ENCODE data around the gene DPH7. TPM values are rescaled to one million over a fixed set of nuclear protein-coding genes. Genes with fewer than 3 reads are reported as not detected.

Gene DPH7
- total and polyA plus RNA-seq, 2 of the 8 experiments (the other 6 are each of a cell fraction or from before 2014, with no cell fraction given) = 44.6 to 45.5 TPM

GRCh38 chr9:137598943-137599342 lies 20.2 kb upstream of the DPH7 start (continued):
- TF ChIP-seq, protein P1, sequence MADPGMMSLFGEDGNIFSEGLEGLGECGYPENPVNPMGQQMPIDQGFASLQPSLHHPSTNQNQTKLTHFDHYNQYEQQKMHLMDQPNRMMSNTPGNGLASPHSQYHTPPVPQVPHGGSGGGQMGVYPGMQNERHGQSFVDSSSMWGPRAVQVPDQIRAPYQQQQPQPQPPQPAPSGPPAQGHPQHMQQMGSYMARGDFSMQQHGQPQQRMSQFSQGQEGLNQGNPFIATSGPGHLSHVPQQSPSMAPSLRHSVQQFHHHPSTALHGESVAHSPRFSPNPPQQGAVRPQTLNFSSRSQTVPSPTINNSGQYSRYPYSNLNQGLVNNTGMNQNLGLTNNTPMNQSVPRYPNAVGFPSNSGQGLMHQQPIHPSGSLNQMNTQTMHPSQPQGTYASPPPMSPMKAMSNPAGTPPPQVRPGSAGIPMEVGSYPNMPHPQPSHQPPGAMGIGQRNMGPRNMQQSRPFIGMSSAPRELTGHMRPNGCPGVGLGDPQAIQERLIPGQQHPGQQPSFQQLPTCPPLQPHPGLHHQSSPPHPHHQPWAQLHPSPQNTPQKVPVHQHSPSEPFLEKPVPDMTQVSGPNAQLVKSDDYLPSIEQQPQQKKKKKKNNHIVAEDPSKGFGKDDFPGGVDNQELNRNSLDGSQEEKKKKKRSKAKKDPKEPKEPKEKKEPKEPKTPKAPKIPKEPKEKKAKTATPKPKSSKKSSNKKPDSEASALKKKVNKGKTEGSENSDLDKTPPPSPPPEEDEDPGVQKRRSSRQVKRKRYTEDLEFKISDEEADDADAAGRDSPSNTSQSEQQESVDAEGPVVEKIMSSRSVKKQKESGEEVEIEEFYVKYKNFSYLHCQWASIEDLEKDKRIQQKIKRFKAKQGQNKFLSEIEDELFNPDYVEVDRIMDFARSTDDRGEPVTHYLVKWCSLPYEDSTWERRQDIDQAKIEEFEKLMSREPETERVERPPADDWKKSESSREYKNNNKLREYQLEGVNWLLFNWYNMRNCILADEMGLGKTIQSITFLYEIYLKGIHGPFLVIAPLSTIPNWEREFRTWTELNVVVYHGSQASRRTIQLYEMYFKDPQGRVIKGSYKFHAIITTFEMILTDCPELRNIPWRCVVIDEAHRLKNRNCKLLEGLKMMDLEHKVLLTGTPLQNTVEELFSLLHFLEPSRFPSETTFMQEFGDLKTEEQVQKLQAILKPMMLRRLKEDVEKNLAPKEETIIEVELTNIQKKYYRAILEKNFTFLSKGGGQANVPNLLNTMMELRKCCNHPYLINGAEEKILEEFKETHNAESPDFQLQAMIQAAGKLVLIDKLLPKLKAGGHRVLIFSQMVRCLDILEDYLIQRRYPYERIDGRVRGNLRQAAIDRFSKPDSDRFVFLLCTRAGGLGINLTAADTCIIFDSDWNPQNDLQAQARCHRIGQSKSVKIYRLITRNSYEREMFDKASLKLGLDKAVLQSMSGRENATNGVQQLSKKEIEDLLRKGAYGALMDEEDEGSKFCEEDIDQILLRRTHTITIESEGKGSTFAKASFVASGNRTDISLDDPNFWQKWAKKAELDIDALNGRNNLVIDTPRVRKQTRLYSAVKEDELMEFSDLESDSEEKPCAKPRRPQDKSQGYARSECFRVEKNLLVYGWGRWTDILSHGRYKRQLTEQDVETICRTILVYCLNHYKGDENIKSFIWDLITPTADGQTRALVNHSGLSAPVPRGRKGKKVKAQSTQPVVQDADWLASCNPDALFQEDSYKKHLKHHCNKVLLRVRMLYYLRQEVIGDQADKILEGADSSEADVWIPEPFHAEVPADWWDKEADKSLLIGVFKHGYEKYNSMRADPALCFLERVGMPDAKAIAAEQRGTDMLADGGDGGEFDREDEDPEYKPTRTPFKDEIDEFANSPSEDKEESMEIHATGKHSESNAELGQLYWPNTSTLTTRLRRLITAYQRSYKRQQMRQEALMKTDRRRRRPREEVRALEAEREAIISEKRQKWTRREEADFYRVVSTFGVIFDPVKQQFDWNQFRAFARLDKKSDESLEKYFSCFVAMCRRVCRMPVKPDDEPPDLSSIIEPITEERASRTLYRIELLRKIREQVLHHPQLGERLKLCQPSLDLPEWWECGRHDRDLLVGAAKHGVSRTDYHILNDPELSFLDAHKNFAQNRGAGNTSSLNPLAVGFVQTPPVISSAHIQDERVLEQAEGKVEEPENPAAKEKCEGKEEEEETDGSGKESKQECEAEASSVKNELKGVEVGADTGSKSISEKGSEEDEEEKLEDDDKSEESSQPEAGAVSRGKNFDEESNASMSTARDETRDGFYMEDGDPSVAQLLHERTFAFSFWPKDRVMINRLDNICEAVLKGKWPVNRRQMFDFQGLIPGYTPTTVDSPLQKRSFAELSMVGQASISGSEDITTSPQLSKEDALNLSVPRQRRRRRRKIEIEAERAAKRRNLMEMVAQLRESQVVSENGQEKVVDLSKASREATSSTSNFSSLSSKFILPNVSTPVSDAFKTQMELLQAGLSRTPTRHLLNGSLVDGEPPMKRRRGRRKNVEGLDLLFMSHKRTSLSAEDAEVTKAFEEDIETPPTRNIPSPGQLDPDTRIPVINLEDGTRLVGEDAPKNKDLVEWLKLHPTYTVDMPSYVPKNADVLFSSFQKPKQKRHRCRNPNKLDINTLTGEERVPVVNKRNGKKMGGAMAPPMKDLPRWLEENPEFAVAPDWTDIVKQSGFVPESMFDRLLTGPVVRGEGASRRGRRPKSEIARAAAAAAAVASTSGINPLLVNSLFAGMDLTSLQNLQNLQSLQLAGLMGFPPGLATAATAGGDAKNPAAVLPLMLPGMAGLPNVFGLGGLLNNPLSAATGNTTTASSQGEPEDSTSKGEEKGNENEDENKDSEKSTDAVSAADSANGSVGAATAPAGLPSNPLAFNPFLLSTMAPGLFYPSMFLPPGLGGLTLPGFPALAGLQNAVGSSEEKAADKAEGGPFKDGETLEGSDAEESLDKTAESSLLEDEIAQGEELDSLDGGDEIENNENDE (IDR thresholded peaks at IDR 0.05; ENCODE audit: insufficient replicate concordance, low read length) = no peak
- no peak for TF ChIP-seq TEAD4 (IDR thresholded peaks at IDR 0.05; ENCODE audit: low read depth, low read length)
- TF ChIP-seq ATF3 (IDR thresholded peaks at IDR 0.05; ENCODE audit: insufficient read depth, low read depth, low read length) = no peak
- TF ChIP-seq RXRA (IDR thresholded peaks at IDR 0.05; ENCODE audit: insufficient read depth, low read depth, low read length) = no peak
- TF ChIP-seq, protein P2, sequence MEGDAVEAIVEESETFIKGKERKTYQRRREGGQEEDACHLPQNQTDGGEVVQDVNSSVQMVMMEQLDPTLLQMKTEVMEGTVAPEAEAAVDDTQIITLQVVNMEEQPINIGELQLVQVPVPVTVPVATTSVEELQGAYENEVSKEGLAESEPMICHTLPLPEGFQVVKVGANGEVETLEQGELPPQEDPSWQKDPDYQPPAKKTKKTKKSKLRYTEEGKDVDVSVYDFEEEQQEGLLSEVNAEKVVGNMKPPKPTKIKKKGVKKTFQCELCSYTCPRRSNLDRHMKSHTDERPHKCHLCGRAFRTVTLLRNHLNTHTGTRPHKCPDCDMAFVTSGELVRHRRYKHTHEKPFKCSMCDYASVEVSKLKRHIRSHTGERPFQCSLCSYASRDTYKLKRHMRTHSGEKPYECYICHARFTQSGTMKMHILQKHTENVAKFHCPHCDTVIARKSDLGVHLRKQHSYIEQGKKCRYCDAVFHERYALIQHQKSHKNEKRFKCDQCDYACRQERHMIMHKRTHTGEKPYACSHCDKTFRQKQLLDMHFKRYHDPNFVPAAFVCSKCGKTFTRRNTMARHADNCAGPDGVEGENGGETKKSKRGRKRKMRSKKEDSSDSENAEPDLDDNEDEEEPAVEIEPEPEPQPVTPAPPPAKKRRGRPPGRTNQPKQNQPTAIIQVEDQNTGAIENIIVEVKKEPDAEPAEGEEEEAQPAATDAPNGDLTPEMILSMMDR (IDR thresholded peaks at IDR 0.05; ENCODE audit: control extremely low read depth in 1 of 3, insufficient read depth in 1 of 3, low read depth in 1 of 3, low read length in 3 of 3) = no peak
- no peak for TF ChIP-seq NANOG (IDR thresholded peaks at IDR 0.05; ENCODE audit: insufficient read depth, low read depth, low read length, poor library complexity, severe bottlenecking)
- no peak for TF ChIP-seq SUZ12 (IDR thresholded peaks at IDR 0.05; ENCODE audit: low read length)
